Spleen (tissue), 11 donors: ENCODE data around the gene TRIM71. TPM values are rescaled to one million over a fixed set of nuclear protein-coding genes. Genes with fewer than 3 reads are reported as not detected.

Experiments
- DNase-seq: peaks from one replicate; pipeline ENCODE4 v3.0.0-alpha.2; 2020
- H3K27ac ChIP-seq, 8 donors: fragments of 200-600 bp; sonication (generic) in 7 of 8; 1 replicate in 4 of 8; 2 replicates in 4 of 8; pipeline versions ENCODE4 v1.5.0 to v1.8.0; 2016 to 2021; ENCODE audit warnings: inconsistent platforms in 4 of 8, mild to moderate bottlenecking in 4 of 8, moderate library complexity in 1 of 8
- H3K27me3 ChIP-seq, 7 donors: fragments of 200-600 bp; sonication (generic) in 6 of 7; replicated peaks in 1 of 7; 1 replicate in 4 of 7; 2 replicates in 3 of 7; pipeline versions ENCODE4 v1.5.0 to v1.8.0; 2016 to 2021; ENCODE audit warnings: inconsistent platforms in 3 of 7, mild to moderate bottlenecking in 1 of 7
- H3K36me3 ChIP-seq, 6 donors: fragments of 200-600 bp; sonication (generic) in 5 of 6; 1 replicate in 4 of 6; 2 replicates in 2 of 6; pipeline versions ENCODE4 v1.5.0 to v1.8.0; 2016 to 2021; ENCODE audit warnings: inconsistent platforms in 2 of 6
- H3K4me1 ChIP-seq, 6 donors: fragments of 200-600 bp; sonication (generic) in 5 of 6; 1 replicate in 3 of 6; 2 replicates in 3 of 6; pipeline versions ENCODE4 v1.5.0 to v1.8.0; 2016 to 2021; ENCODE audit warnings: inconsistent platforms in 3 of 6
- H3K4me3 ChIP-seq, 8 donors: fragments of 200-600 bp; sonication (generic) in 7 of 8; 1 replicate in 4 of 8; 2 replicates in 4 of 8; pipeline versions ENCODE4 v1.5.0 to v1.8.0; 2016 to 2021; ENCODE audit warnings: inconsistent platforms in 4 of 8, mild to moderate bottlenecking in 4 of 8, moderate library complexity in 2 of 8
- H3K9me3 ChIP-seq, 8 donors: fragments of 200-600 bp; sonication (generic) in 7 of 8; 1 replicate in 4 of 8; 2 replicates in 4 of 8; pipeline versions ENCODE4 v1.5.0 to v1.8.0; 2016 to 2021; ENCODE audit warnings: inconsistent platforms in 4 of 8
- POLR2A ChIP-seq, 3 donors: fragments of 450-650 bp; IDR thresholded peaks; one replicate each; pipeline ENCODE4 v1.5.1; 2017; ENCODE audit warnings: antibody characterized with exemption in 3 of 3, mild to moderate bottlenecking in 1 of 3
- POLR2AphosphoS5 ChIP-seq, 3 donors: sonication (generic); formaldehyde crosslinking; IDR thresholded peaks; one replicate each; pipeline ENCODE4 v1.5.1; 2017; ENCODE audit warnings: antibody characterized with exemption in 3 of 3
- WGBS, 5 donors: extraction: QIAGEN DNeasy Blood & Tissue Kit in 3 of 5; methylation state at CpG; one replicate each; pipeline versions ENCODE4 v1.1.5 to v1.1.7; 2013 to 2018; 5-methylcytosine and 5-hydroxymethylcytosine counted together
- intact Hi-C: fragments of 100-400 bp; cut with DNase I; formaldehyde crosslinking; loops from one replicate; pipeline ENCODE4 v1.15.0; 2023; ENCODE audit warnings: low total_unique reads
- polyA plus RNA-seq, 3 donors: library from polyadenylated mRNA; stranded (reverse); fragments of 200-250 nt; gene quantifications; one replicate each; pipeline ENCODE4 v1.2.1, GENCODE V29; 2013
- total RNA-seq, 7 donors: library from RNA; depleted of rRNA in 3 of 7; stranded (reverse); fragments of >200 nt in 3 of 7; fragmentation: NEBNext Ultra II Directional in 4 of 7; extraction: Animal tissue kit (Norgen Biotek cat#: 25700) in 4 of 7; gene quantifications; one replicate each; pipeline versions ENCODE4 v1.1.0 to v1.2.1, GENCODE V29; 2016 to 2021
- TF ChIP-seq, protein P1 (sequence below), 11 experiments: fragments of 200-600 bp in 7 of 11; fragments of 450-650 bp in 4 of 11; sonication (generic) in 4 of 11; IDR thresholded peaks in 8 of 11; conservative IDR thresholded peaks in 3 of 11; 1 replicate in 7 of 11; 2 replicates in 4 of 11; pipeline versions ENCODE4 v1.4.0 to v1.8.0; 2016 to 2021; ENCODE audit warnings: antibody characterized with exemption in 11 of 11, inconsistent platforms in 4 of 11, mild to moderate bottlenecking in 1 of 11
- donor health status: healthy with polysubstance abuse.
- donor health status: DM: no; HTN: no; CAD: no; lungs with moderate emphysema.
- donor health status: DM: no; HTN: no; CAD: no.
- donor health status: Bipolar disorder and iron deficiency.
- donor health status: healthy.
- donor health status: DM: no; HTN: no; CAD: no.
- donor health status: DM: yes; HTN: yes; CAD: no.

TRIM71 gene
- total and polyA plus RNA-seq, 10 donors: under 0.01 to 0.09 (median 0.03) TPM; not detected in 5

DNA sequence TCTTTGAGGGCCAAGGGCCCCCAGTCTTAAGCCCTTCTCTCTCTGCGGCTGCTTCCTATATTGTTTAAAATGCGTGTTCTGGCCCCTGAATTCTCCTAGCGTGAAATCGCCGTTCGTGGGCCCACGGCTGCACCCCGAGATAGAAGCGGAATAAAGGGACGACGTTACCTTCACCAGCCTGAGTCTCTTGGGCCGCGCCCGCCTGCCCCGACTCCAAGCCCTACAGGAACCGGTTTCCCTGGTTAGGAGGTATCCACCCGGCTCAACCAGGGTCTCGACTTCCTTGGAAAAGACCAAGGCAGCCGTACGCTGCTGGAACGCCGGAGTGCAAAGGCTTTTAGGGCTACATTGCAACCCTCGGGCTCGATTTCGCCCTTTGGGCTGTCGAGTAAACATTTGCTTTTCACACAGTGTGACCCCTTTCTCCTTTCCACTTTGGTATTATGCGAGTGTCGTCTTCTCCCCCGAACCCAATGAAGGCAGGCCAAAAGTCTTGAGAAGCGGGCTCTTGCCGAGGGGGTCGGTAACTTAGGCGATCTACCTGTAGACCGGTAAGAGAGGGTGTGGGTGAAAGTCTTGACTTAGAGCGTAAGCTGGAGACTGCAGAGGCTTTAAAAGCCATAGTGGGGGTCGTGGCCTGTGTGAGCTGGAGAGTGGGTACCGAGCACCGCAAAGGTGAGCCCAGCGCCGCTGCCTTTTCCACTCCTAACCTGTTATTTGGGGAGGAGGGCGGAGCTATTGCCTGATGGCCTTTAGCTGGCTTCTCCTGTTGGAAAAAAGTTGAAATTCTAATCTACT is 2.0 kb downstream of the TRIM71 start:
- no peak for DNase-seq
- peaks cover 6 to 94% (median 61%) of the 10 kb centered on the region in 7 donors for H3K27me3 ChIP-seq
- no peaks in the 10 kb centered on the region for H3K9me3 ChIP-seq
- intact Hi-C loops: no loop called here
- peaks cover 16 to 43% (median 32%) of the 10 kb centered on the region in 6 donors for H3K4me1 ChIP-seq
- TF ChIP-seq POLR2A (IDR thresholded peaks at IDR 0.05) (no peak), POLR2AphosphoS5 (IDR thresholded peaks at IDR 0.05) (no peak)
- TF ChIP-seq, protein P1, sequence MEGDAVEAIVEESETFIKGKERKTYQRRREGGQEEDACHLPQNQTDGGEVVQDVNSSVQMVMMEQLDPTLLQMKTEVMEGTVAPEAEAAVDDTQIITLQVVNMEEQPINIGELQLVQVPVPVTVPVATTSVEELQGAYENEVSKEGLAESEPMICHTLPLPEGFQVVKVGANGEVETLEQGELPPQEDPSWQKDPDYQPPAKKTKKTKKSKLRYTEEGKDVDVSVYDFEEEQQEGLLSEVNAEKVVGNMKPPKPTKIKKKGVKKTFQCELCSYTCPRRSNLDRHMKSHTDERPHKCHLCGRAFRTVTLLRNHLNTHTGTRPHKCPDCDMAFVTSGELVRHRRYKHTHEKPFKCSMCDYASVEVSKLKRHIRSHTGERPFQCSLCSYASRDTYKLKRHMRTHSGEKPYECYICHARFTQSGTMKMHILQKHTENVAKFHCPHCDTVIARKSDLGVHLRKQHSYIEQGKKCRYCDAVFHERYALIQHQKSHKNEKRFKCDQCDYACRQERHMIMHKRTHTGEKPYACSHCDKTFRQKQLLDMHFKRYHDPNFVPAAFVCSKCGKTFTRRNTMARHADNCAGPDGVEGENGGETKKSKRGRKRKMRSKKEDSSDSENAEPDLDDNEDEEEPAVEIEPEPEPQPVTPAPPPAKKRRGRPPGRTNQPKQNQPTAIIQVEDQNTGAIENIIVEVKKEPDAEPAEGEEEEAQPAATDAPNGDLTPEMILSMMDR (IDR thresholded peaks at IDR 0.05 in 8 of 11, conservative IDR thresholded peaks at IDR 0.05 in 3 of 11): no peak
- WGBS, 5 donors: 76 to 83% (median 80%) methylated on average over 41 of the region's 41 CpGs
- no peak overlapping the region for H3K4me3 ChIP-seq
- no peak overlapping the region for H3K27ac ChIP-seq
- H3K36me3 ChIP-seq: no peaks in the 10 kb centered on the region

DNA sequence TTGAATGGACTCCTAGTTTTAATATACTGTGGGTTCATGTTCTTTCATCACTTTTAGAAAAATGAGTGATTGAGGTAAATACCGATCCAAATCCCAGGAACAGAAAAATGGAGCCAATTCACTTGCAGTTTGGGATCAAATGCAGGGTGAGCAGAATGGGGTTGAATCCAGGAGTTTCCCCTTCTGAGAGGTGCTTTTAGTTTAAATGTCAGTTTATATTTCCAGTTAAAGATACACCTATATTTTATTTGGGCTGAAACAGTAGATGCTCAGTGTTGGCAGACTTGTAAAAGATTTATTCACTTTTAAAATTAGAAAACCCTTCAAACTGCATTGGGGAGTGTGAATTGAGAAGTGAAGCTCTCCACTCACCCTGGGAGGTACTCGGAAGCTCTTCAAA is 2.6 kb downstream of the TRIM71 start:
- TF ChIP-seq POLR2AphosphoS5 (IDR thresholded peaks at IDR 0.05): no peak
- TF ChIP-seq, protein P1 (IDR thresholded peaks at IDR 0.05 in 8 of 11, conservative IDR thresholded peaks at IDR 0.05 in 3 of 11): no peak
- TF ChIP-seq POLR2A (IDR thresholded peaks at IDR 0.05): no peak
- Histone ChIP-seq H3K27ac (no peak overlapping the region), H3K36me3 (no peaks in the 10 kb centered on the region), H3K4me3 (no peak overlapping the region), H3K27me3 (peaks cover 6 to 90% (median 61%) of the 10 kb centered on the region in 7 donors), H3K9me3 (no peaks in the 10 kb centered on the region), H3K4me1 (peaks cover 16 to 36% (median 31%) of the 10 kb centered on the region in 6 donors)
- WGBS, 5 donors: 71 to 88% (median 87%) methylated on average over 2 of the region's 2 CpGs
- intact Hi-C loops: no loop called here
- DNase-seq: no peak

DNA sequence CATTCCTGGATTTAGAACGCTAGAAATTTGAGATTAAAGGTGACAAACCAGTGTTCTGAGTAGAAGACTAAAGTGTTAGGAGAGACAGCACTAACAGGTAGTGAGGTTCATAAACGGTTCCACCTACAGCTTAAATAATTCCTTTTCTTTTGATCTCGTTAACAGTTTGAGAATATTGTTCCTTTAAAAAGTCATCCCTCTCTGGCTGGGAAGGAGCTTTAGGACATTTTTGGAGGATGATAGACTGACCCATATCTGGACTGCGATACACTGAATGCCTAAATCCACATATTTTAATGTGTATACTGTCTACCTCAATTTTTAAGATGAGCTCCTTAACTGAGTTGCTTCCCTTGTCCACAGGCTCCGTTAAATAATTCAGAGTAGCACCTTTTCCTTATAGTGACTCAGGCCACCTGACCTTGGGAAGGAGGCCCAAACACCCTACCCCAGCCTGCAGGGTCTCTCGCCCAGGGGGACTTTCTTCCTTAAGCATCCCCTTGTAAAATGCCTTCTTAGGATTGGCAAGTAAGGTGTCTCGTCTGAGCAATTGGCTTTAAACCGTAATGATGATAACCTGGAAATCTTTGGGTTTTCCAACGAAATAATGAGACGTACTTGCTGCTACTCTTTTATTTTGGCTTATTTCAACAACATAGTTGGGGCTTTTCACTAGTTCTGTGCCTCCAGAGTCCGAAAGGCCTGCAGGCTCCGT is 3.3 kb downstream of the TRIM71 start:
- peaks cover 16 to 29% (median 27%) of the 10 kb centered on the region in 6 donors for H3K4me1 ChIP-seq
- H3K9me3 ChIP-seq: no peaks in the 10 kb centered on the region
- no peak for TF ChIP-seq POLR2A (IDR thresholded peaks at IDR 0.05)
- TF ChIP-seq, protein P1 (IDR thresholded peaks at IDR 0.05 in 8 of 11, conservative IDR thresholded peaks at IDR 0.05 in 3 of 11): no peak
- TF ChIP-seq POLR2AphosphoS5 (IDR thresholded peaks at IDR 0.05): no peak
- H3K4me3 ChIP-seq: no peak overlapping the region
- H3K27ac ChIP-seq: no peak overlapping the region
- WGBS, 5 donors: 70 to 77% (median 76%) methylated on average over 11 to 12 of the region's 12 CpGs
- intact Hi-C loops: no loop called here
- no peaks in the 10 kb centered on the region for H3K36me3 ChIP-seq
- H3K27me3 ChIP-seq: peaks cover 6 to 83% (median 55%) of the 10 kb centered on the region in 7 donors
- DNase-seq: no peak
